Measurements from ENCODE around the gene DNAJB2. TPM values are rescaled to one million over a fixed set of nuclear protein-coding genes. Genes with fewer than 3 reads are reported as not detected.

DNAJB2 gene
- total RNA-seq, 3 donors from 2014 or later (not counting 1 experiment from before 2014, with no cell fraction given): 70.3 to 108 (median 98.3) TPM

GRCh38 chr2:219280651-219281050 is 1.5 kb downstream of the DNAJB2 start:
- TF ChIP-seq, protein P1, sequence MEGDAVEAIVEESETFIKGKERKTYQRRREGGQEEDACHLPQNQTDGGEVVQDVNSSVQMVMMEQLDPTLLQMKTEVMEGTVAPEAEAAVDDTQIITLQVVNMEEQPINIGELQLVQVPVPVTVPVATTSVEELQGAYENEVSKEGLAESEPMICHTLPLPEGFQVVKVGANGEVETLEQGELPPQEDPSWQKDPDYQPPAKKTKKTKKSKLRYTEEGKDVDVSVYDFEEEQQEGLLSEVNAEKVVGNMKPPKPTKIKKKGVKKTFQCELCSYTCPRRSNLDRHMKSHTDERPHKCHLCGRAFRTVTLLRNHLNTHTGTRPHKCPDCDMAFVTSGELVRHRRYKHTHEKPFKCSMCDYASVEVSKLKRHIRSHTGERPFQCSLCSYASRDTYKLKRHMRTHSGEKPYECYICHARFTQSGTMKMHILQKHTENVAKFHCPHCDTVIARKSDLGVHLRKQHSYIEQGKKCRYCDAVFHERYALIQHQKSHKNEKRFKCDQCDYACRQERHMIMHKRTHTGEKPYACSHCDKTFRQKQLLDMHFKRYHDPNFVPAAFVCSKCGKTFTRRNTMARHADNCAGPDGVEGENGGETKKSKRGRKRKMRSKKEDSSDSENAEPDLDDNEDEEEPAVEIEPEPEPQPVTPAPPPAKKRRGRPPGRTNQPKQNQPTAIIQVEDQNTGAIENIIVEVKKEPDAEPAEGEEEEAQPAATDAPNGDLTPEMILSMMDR (IDR thresholded peaks at IDR 0.05): no peak
- peak overlapping the region; percentile 97 to 99 for H3K27ac Mint-ChIP-seq
- ATAC-seq: no peak
- Histone ChIP-seq H3K4me1 (ENCODE audit: control insufficient read depth, insufficient read depth, low read length) (peaks cover 30% of the 10 kb centered on the region), H3K27me3 (ENCODE audit: control insufficient read depth, insufficient read depth, low read length) (no peaks in the 10 kb centered on the region), H3K9me3 (ENCODE audit: control insufficient read depth, insufficient read depth, low read length) (no peaks in the 10 kb centered on the region), H3K36me3 (ENCODE audit: control insufficient read depth, insufficient read depth, low read length) (peaks cover 43% of the 10 kb centered on the region), H3K4me3 (ENCODE audit: low read length) (no peak overlapping the region), H3K27ac (ENCODE audit: low read length) (peak overlapping the region; percentile 99)
- no peaks in the 10 kb centered on the region for H3K9me3 Mint-ChIP-seq
- H3K27me3 Mint-ChIP-seq (ENCODE audit: low read depth in 2 of 2): no peaks in the 10 kb centered on the region
- no peaks in the 10 kb centered on the region for H3K36me3 Mint-ChIP-seq
- WGBS (ENCODE audit: insufficient coverage): 97% methylated on average over 4 of the region's 4 CpGs
- peaks cover 35 to 47% of the 10 kb centered on the region in 2 donors for H3K4me1 Mint-ChIP-seq
- H3K4me3 Mint-ChIP-seq: peak overlapping the region; percentile 53
- intact Hi-C loops (cut with micrococcal nuclease): no loop called here
- DNase-seq: no peak

GRCh38 chr2:219281588-219281987 is 2.4 kb downstream of the DNAJB2 start:
- intact Hi-C loops (cut with micrococcal nuclease): no loop called here
- ATAC-seq (no peak), DNase-seq (no peak)
- Histone ChIP-seq H3K36me3 (ENCODE audit: control insufficient read depth, insufficient read depth, low read length) (peaks cover 47% of the 10 kb centered on the region), H3K27me3 (ENCODE audit: control insufficient read depth, insufficient read depth, low read length) (no peaks in the 10 kb centered on the region), H3K4me1 (ENCODE audit: control insufficient read depth, insufficient read depth, low read length) (peaks cover 30% of the 10 kb centered on the region), H3K9me3 (ENCODE audit: control insufficient read depth, insufficient read depth, low read length) (no peaks in the 10 kb centered on the region), H3K4me3 (ENCODE audit: low read length) (no peak overlapping the region), H3K27ac (ENCODE audit: low read length) (no peak overlapping the region)
- Mint-ChIP-seq H3K36me3 (no peaks in the 10 kb centered on the region), H3K4me1 (peaks cover 35 to 47% of the 10 kb centered on the region in 2 donors), H3K4me3 (peak overlapping the region; percentile 9), H3K27me3 (ENCODE audit: low read depth in 2 of 2) (no peaks in the 10 kb centered on the region), H3K27ac (peak overlapping the region; percentile 97 to 99), H3K9me3 (no peaks in the 10 kb centered on the region)
- TF ChIP-seq, protein P1 (IDR thresholded peaks at IDR 0.05): no peak
- 91% methylated on average over 8 of the region's 8 CpGs for WGBS (ENCODE audit: insufficient coverage)

DNA sequence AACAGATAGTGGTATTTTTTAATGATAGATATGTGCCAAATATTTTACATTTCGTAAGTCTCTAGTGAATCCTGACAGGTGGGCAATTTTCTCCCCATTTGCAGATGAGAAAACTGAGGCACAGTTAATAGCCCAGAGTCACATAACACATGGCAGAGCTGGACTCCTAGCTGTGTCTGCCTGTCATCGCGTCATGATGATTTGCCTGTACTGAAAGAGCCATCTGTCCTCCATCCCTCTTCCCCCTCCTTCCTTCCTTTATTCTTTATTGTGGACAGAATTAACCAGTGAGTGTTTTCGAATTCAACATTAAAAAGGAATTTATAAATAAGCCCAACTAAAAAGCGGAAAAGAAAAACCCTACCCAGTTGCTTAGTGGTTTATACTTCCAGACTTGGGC is 3.2 kb downstream of the DNAJB2 start:
- H3K27me3 ChIP-seq (ENCODE audit: control insufficient read depth, insufficient read depth, low read length): no peaks in the 10 kb centered on the region
- Mint-ChIP-seq H3K4me1 (peaks cover 32 to 45% of the 10 kb centered on the region in 2 donors), H3K9me3 (no peaks in the 10 kb centered on the region), H3K27ac (peak overlapping the region; percentile 97 to 99), H3K27me3 (ENCODE audit: low read depth in 2 of 2) (no peaks in the 10 kb centered on the region), H3K36me3 (no peaks in the 10 kb centered on the region), H3K4me3 (no peak overlapping the region)
- H3K4me1 ChIP-seq (ENCODE audit: control insufficient read depth, insufficient read depth, low read length): peaks cover 30% of the 10 kb centered on the region
- DNase-seq (no peak), ATAC-seq (no peak)
- no peak overlapping the region for H3K4me3 ChIP-seq (ENCODE audit: low read length)
- no peak overlapping the region for H3K27ac ChIP-seq (ENCODE audit: low read length)
- TF ChIP-seq, protein P1 (IDR thresholded peaks at IDR 0.05): no peak
- intact Hi-C loops (cut with micrococcal nuclease): no loop called here
- WGBS (ENCODE audit: insufficient coverage): 100% methylated on average over 4 of the region's 5 CpGs
- peaks cover 50% of the 10 kb centered on the region for H3K36me3 ChIP-seq (ENCODE audit: control insufficient read depth, insufficient read depth, low read length)
- H3K9me3 ChIP-seq (ENCODE audit: control insufficient read depth, insufficient read depth, low read length): no peaks in the 10 kb centered on the region

- TF ChIP-seq, protein P1 (IDR thresholded peaks at IDR 0.05): no peak
- Histone ChIP-seq H3K27ac (ENCODE audit: low read length) (no peak overlapping the region), H3K4me1 (ENCODE audit: control insufficient read depth, insufficient read depth, low read length) (peaks cover 23% of the 10 kb centered on the region), H3K36me3 (ENCODE audit: control insufficient read depth, insufficient read depth, low read length) (peaks cover 50% of the 10 kb centered on the region), H3K9me3 (ENCODE audit: control insufficient read depth, insufficient read depth, low read length) (no peaks in the 10 kb centered on the region), H3K27me3 (ENCODE audit: control insufficient read depth, insufficient read depth, low read length) (no peaks in the 10 kb centered on the region), H3K4me3 (ENCODE audit: low read length) (no peak overlapping the region)
- H3K27ac Mint-ChIP-seq: peak overlapping the region; percentile 97 to 99
- 97% methylated on average over 13 of the region's 17 CpGs for WGBS (ENCODE audit: insufficient coverage)
- no peak overlapping the region for H3K4me3 Mint-ChIP-seq
- H3K36me3 Mint-ChIP-seq: no peaks in the 10 kb centered on the region
- DNase-seq: no peak
- intact Hi-C loops (cut with micrococcal nuclease): no loop called here
- H3K4me1 Mint-ChIP-seq: peaks cover 25 to 38% of the 10 kb centered on the region in 2 donors
- no peaks in the 10 kb centered on the region for H3K27me3 Mint-ChIP-seq (ENCODE audit: low read depth in 2 of 2)
- H3K9me3 Mint-ChIP-seq: no peaks in the 10 kb centered on the region
- no peak for ATAC-seq
Measured at GRCh38 chr2:219282943-219283581, 3.9 kb downstream of the DNAJB2 start.
